OCI-LY3 (cell line): ENCODE data around the gene ENDOD1.

Experiments used
- H2AFZ ChIP-seq: fragments of 200-600, 300-600 bp; shearing (Covaris generic); 2 replicates; pipeline ENCODE4 v1.6.0; 2014; ENCODE audit warnings: antibody characterized with exemption, low read depth, low read length
- H3K27ac ChIP-seq: fragments of 200-600, 300-600 bp; sonication (generic); 2 replicates; pipeline ENCODE4 v1.5.1; 2014; ENCODE audit warnings: mild to moderate bottlenecking, low read length, moderate library complexity, mixed read lengths
- H3K27me3 ChIP-seq: fragments of 200-600, 300-600 bp; sonication (generic); 2 replicates; pipeline ENCODE4 v1.6.1; 2014; ENCODE audit warnings: low read depth, low read length, mixed read lengths
- H3K36me3 ChIP-seq: fragments of 200-600, 300-600 bp; sonication (generic); replicated peaks from 2 replicates; pipeline ENCODE3; 2014; ENCODE audit warnings: low read depth, low read length, mixed read lengths
- H3K4me1 ChIP-seq: fragments of 300-600, 200-600 bp; sonication (generic); 2 replicates; pipeline ENCODE4 v1.6.1; 2014; ENCODE audit warnings: low read length, mixed read lengths
- H3K4me2 ChIP-seq: fragments of 200-600, 300-600 bp; sonication (generic); 2 replicates; pipeline ENCODE4 v1.6.1; 2014; ENCODE audit warnings: low read length, mixed read lengths
- H3K4me3 ChIP-seq: fragments of 300-600, 200-600 bp; sonication (generic); 2 replicates; pipeline ENCODE4 v1.5.1; 2014; ENCODE audit warnings: antibody characterized with exemption, mild to moderate bottlenecking, low read length, moderate library complexity
- H3K79me2 ChIP-seq: fragments of 300-600, 200-600 bp; shearing (Covaris generic); 2 replicates; pipeline ENCODE4 v1.6.1; 2014; ENCODE audit warnings: mild to moderate bottlenecking, low read length, mixed read lengths
- H3K9ac ChIP-seq: fragments of 300-600, 200-600 bp; shearing (Covaris generic); 2 replicates; pipeline ENCODE4 v1.6.0; 2014; ENCODE audit warnings: mild to moderate bottlenecking, low read length, moderate library complexity
- H3K9me3 ChIP-seq: fragments of 200-600, 300-600 bp; shearing (Covaris generic); 2 replicates; pipeline ENCODE4 v1.6.1; 2014; ENCODE audit warnings: low read length, mixed read lengths; ENCODE audit not compliant: insufficient read depth
- H4K20me1 ChIP-seq: fragments of 200-600, 300-600 bp; sonication (generic); 2 replicates; pipeline ENCODE4 v1.6.1; 2016; ENCODE audit warnings: low read length, mixed read lengths; ENCODE audit not compliant: insufficient read depth
- EZH2phosphoT487 ChIP-seq: fragments of 200-600 bp; shearing (Covaris generic); IDR thresholded peaks from 2 replicates; pipeline ENCODE4 v1.6.1; 2018; ENCODE audit warnings: antibody characterized with exemption, mixed run types, low read depth
- TF ChIP-seq, protein P1 (sequence below): fragments of 200-600, 300-600 bp; sonication (generic); IDR thresholded peaks from 2 replicates; pipeline ENCODE4 v1.5.1; 2014; ENCODE audit warnings: antibody characterized with exemption, low read length, low read depth

Gene ENDOD1

DNA sequence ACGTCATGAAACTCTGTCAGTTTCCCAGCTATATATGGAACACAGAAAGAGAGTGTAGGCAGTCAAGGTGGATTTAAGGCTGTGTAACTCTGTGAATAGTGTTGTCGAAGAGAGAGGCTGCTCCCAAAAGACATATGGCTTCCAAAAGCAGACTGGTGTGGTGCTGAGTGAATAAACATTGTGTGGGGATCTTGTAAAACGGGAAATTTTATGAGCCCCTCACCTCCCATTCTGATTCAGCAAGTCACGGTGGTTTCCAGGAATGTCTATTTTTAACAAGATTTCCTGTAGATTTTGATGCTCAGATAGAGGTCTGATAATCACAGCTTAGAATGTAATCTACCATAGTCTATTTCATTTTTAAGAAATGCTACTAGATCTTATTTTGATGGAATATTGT is 73.5 kb downstream of the ENDOD1 start:
- no peak overlapping the region for H3K4me2 ChIP-seq
- no peak overlapping the region for H3K9ac ChIP-seq
- H3K79me2 ChIP-seq = no peaks in the 10 kb centered on the region
- no peak overlapping the region for H3K27ac ChIP-seq
- no peaks in the 10 kb centered on the region for H3K36me3 ChIP-seq
- no peaks in the 10 kb centered on the region for H3K9me3 ChIP-seq
- no peak overlapping the region for H3K4me3 ChIP-seq
- TF ChIP-seq EZH2phosphoT487 = no peak
- TF ChIP-seq, protein P1, sequence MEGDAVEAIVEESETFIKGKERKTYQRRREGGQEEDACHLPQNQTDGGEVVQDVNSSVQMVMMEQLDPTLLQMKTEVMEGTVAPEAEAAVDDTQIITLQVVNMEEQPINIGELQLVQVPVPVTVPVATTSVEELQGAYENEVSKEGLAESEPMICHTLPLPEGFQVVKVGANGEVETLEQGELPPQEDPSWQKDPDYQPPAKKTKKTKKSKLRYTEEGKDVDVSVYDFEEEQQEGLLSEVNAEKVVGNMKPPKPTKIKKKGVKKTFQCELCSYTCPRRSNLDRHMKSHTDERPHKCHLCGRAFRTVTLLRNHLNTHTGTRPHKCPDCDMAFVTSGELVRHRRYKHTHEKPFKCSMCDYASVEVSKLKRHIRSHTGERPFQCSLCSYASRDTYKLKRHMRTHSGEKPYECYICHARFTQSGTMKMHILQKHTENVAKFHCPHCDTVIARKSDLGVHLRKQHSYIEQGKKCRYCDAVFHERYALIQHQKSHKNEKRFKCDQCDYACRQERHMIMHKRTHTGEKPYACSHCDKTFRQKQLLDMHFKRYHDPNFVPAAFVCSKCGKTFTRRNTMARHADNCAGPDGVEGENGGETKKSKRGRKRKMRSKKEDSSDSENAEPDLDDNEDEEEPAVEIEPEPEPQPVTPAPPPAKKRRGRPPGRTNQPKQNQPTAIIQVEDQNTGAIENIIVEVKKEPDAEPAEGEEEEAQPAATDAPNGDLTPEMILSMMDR = no peak
- H3K4me1 ChIP-seq = peaks cover 9% of the 10 kb centered on the region; the same call in 1 of the 2 replicates
- no peaks in the 10 kb centered on the region for H4K20me1 ChIP-seq
- no peaks in the 10 kb centered on the region for H3K27me3 ChIP-seq
- H2AFZ ChIP-seq = no peak overlapping the region

DNA sequence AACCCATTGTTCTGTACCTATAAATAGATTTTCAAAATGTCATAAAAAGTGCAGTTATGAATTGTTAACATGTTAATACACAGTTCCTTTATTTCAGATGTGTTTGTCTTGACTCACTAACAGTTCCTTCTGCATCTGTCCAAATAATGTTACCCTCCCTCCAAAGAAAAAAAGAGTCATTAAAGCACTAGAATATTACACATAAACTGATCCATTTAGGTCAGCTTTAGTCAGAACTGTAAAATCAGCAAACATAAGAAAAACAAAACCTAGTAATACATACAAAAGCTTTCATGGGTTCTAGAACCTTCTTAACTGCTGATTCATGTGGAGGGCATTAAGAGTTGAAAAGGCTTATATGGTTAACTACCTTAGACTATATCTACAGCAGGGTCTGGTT is 76.0 kb downstream of the ENDOD1 start:
- Histone ChIP-seq H3K36me3 (no peaks in the 10 kb centered on the region), H3K27me3 (no peaks in the 10 kb centered on the region), H3K27ac (no peak overlapping the region), H3K79me2 (no peaks in the 10 kb centered on the region), H3K9ac (no peak overlapping the region), H3K4me2 (no peak overlapping the region), H2AFZ (no peak overlapping the region), H3K4me1 (peaks cover 17% of the 10 kb centered on the region), H3K4me3 (no peak overlapping the region), H3K9me3 (no peaks in the 10 kb centered on the region), H4K20me1 (no peaks in the 10 kb centered on the region)
- no peak for TF ChIP-seq EZH2phosphoT487
- TF ChIP-seq, protein P1 = no peak

DNA sequence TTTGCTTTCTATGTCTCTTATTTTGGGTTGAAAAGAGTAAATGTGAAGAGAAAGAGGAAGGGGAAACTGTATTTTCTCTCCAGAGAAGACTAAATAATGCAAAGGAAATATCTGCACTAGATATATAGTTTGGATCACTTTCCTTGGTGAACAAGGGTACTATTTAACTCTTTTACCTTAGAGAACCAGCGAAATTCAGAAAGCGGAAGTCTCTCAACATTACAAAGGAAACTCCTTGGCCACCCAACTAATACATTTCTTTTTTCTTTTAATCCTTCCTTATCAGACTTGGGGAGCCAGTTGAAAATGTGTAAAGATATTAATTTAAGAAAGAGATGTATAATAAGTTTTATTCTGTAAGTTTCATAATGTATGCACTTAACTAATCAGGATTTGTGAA is 77.1 kb downstream of the ENDOD1 start:
- TF ChIP-seq EZH2phosphoT487 = no peak
- TF ChIP-seq, protein P1 = no peak
- no peak overlapping the region for H3K27ac ChIP-seq

GRCh38 chr11:95170294-95170693 is 80.6 kb downstream of the ENDOD1 start:
- Histone ChIP-seq H3K9ac (no peak overlapping the region), H3K4me2 (0 out of 2 replicates have a peak overlapping the region, but pooled peaks have one; percentile 9), H3K27ac (no peak overlapping the region), H3K79me2 (no peaks in the 10 kb centered on the region), H3K4me1 (peaks cover 8% of the 10 kb centered on the region), H4K20me1 (no peaks in the 10 kb centered on the region), H3K9me3 (no peaks in the 10 kb centered on the region), H2AFZ (no peak overlapping the region), H3K4me3 (no peak overlapping the region), H3K36me3 (no peaks in the 10 kb centered on the region), H3K27me3 (no peaks in the 10 kb centered on the region)
- no peak for TF ChIP-seq EZH2phosphoT487
- TF ChIP-seq, protein P1 = no peak

More for the DNA sequence above, 77.1 kb downstream of the ENDOD1 start:
- H2AFZ ChIP-seq = no peak overlapping the region
- H3K27me3 ChIP-seq = no peaks in the 10 kb centered on the region
- H3K36me3 ChIP-seq = no peaks in the 10 kb centered on the region
- no peaks in the 10 kb centered on the region for H3K79me2 ChIP-seq
- no peaks in the 10 kb centered on the region for H3K9me3 ChIP-seq
- no peaks in the 10 kb centered on the region for H4K20me1 ChIP-seq
- H3K4me2 ChIP-seq = no peak overlapping the region
- H3K4me3 ChIP-seq = no peak overlapping the region
- H3K9ac ChIP-seq = no peak overlapping the region
- H3K4me1 ChIP-seq = peaks cover 17% of the 10 kb centered on the region
